Right ventricle myocardium inferior (tissue), 1 donor: ENCODE data around the gene PRRX2. TPM values are rescaled to one million over a fixed set of nuclear protein-coding genes. Genes with fewer than 3 reads are reported as not detected.

Experiments
- ATAC-seq: fragments of 200-7000 bp; cut with Tn5 transposase; one replicate; pipeline ENCODE4 v1.9.1; 2020; ENCODE audit warnings: mild to moderate bottlenecking, moderate library complexity
- DNase-seq: peaks from one replicate; pipeline ENCODE4 v3.0.0; 2021; ENCODE audit errors: missing footprints
- intact Hi-C: fragments of 100-400 bp; cut with DNase I; formaldehyde crosslinking; loops from one replicate; pipeline ENCODE4 v1.11.0; 2022
- long read RNA-seq: library from polyadenylated mRNA; unstranded; transcript quantifications from one replicate; pipeline ENCODE4 v2.0.0, GENCODE V29; 2021
- total RNA-seq: library from RNA; stranded (reverse); fragmentation: NEBNext Ultra II Directional; extraction: Animal tissue kit (Norgen Biotek cat#: 25700); gene quantifications from one replicate; pipeline ENCODE4 v1.2.1, GENCODE V29; 2021
- donor health status: DM: no; HTN: yes; CAD: no; lungs with severe emphysema.

Gene PRRX2
- total RNA-seq: 0.54 TPM
- long read RNA-seq: 0 reads

DNA sequence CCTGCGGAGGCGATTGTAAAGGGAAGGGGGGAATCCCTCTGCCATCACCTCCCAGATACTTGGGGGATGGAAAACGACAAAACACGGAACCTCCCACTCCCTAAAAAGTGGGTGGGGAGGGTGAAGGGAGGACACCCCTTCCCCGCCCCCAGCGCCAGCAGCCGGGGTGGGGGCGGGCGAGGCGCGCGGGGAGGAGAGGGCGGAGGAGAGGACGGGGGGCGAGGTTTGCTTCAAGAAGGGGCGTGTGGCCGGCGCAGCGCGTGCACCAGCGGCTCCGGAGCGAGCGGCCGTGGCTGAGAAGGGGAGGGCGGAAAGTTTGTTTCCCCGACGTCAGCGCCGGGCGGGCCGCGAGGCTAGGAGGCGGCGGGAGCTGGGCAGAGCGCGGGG, at the start of gene PRRX2:
Gene PRRX2 (plus strand): TSS at position 259 of the 387 bp plus-strand sequence. CDS start 221 bp downstream, outside the sequence.
- DNase-seq (peak; percentile 68), ATAC-seq (peak; percentile 27)
- intact Hi-C loops: no loop called here

DNA sequence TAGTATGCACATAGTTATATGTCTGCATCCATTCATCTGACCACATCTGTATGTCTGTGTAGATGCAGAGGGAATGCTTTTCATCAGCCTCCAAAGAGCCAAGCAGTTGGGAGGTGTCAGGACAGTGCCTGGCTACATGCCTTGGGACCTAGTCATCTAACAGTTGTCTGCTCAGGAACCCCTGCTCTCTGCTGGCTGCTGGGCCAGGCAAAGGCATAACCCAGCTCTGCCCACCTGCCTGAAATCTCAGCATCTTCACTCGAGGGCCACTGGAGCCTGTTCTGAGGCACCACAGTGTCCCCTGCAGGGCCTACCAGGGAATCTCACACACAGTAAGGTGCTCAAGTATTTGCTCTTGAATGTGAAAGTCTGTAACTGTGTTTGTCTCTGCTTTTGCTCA, 48.3 kb upstream of the PRRX2 start:
- intact Hi-C loops: no loop called here
- ATAC-seq (no peak), DNase-seq (no peak)

DNA sequence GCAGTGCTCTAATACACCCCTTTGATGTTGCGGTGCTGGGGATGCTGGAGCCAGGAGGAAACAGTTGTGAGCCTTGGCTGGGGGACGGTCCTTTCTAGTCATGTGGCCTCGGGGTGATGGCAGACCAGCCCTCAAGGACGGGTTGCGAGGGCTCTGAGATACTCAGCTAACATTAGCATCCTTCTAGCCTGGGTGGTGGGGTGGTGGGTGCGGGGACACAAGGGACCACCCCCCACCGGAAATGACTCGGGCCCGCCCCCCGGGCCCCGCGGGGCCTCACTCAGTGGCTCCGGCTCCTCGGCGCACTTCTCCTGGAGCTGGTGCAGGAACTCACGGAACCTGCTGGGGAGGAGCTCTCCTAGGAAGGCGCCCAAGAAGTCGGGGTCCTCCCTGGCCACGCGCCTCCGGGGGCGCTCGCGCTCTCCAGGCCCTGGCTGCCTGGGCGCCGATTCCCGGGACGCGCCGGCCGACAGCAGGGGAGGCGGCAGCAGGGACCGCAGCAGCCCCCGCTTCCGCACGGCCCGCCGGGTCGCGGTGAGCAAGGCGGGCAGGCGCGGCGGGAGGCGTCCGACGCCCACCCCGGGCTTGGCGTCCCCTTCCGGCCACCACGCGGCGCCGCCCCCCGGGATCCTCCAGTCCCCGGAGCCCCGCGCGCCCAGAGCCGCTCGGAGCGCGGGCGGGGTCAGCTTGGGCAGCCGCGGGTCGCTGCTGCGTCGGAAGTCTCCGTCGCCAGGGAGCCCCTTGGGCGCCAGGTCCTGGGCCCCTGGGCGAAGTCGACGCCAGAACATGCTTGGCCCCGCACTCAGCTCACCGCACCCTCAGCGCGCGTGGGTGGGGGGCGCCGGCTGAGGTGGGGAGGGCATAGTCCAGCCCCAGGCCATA, 45.4 kb upstream of the PRRX2 start:
- DNase-seq: no peak
- intact Hi-C loops: no loop called here
- peak; percentile 13 for ATAC-seq

DNA sequence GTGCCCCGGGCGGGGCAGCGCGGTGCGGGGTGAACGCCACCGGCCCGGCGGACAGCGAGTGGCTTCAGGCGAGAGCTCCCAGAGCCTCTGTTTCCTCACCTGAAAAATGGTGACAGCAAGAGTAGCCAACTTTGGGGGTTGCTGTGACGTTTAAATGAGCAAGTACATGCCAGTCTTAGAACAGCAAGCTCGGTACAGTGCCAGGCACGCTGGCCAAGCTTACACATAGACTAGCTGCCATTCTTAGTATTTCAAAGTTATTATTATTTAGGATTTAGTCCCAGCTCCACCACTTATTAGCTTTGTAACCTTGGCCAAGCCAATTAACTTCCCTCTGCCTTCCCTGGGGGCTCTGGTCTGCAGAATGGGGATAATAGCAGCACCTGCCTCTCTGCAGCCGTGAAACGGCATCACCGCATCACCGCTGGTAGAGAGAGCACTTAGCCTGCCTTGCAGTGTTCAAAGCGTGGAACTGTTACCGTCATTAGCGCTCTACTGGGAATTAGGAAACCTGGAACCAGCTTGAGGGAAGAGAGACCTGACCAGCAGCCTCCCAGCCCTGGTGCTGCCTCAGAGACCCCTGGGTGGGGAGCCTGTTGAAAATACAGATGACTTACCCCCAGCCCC, 44.7 kb upstream of the PRRX2 start, which contains the start of gene C9orf50:
Gene C9orf50 (minus strand): TSS at position 433 of the 627 bp plus-strand sequence. CDS start 527 bp downstream, outside the sequence.
- intact Hi-C loops: no loop called here
- no peak for ATAC-seq

DNA sequence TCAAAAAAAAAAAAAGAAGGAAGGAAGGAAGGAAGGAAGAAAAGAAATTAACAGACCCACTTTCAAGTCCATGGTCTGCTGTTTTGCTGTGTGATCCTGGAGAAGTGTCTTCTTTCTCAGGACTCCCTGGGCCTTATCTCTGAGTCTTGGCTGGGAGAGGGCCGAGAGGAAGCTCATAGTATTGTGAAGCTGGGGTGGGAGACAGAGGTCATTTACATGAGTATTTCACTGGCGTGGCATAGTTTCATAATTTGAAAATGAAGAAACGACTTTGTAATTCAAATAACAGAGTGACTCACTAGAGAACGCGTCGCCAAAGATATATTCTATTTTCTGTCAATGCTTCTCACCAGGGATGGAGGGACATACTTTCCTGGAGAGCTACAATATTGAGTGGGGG, 42.1 kb upstream of the PRRX2 start:
- ATAC-seq (no peak), DNase-seq (no peak)
- intact Hi-C loops: no loop called here

More for the DNA sequence above, 44.7 kb upstream of the PRRX2 start, which contains the start of gene C9orf50:
- no peak for DNase-seq

DNA sequence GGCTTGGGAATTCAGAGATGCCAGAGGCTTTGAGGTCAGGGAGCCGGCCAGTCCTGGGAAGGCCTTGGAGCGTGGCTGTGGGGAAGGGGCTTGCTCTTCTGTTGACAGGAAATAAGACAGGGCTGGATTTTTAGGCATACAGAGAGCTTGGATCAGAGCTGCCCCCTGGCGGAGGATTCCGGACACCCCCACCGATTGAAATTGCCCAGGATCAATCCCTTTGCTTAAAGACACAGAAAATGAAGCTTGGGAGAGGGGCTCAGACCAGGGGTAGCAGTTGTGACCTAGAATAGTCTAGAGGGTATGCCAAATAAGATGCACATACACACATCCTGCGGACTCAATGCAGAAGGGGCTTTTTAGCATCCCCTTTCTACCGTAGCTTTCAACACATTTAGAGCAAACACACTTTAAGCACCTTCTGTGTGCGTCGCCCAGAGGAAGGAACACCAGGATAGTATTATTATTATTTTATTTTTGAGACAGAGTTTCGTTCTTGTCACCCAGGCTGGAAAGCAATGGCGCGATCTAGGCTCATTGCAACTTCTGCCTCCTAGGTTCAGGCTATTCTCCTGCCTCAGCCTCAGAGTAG, 41.2 kb upstream of the PRRX2 start:
- ATAC-seq: no peak
- no peak for DNase-seq
- intact Hi-C loops: no loop called here

DNA sequence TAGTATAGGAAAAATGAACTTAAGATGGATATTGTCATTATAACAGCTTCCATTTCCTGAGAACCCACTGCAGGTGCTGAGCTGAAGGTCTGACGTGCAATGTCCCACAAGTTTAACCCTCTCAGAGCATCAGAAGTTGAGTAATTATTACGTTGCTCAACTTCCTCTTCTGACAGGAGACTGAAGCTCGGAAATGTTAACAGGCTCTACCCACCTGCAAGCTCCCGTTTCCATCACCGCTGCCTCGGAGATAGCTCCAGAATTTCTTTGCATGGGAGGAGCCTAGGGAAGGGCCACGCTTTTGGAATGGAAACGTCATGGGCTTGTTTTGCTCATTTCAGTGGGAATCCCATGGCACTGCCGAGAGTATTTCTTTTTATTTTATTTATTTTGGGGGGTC, 40.5 kb upstream of the PRRX2 start:
- ATAC-seq: no peak
- intact Hi-C loops: loop anchor here (5.0 kb wide), 1 partner anchor 488 kb away; no protein-coding TSS in a partner anchor
- no peak for DNase-seq

DNA sequence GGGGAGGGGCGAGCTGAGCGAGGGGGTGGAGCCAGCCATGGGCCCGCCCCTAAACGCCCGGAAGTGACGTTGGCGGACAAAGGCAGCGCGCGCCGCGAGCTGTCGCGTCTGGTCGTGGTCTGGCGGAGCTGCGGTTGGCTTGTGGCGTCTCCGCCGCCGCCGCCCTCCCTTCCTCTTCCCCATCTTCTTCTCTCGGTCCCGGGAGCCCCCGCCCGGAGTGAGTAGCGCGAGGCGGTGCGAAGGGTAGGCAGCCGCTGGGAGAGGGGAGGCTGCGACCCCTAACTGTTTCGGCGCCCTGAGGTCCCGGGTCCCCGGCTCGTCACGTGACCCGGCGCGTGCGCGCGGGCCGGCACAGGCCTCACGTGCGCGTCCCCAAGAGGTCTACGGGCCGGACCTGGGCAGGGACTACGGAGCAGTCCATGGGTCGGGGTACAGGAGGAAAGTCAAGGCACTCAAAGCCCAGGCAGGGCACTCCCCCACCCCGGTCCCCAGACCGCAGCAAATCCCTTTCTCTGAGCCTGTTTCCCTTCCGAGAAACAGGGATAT, 39.3 kb upstream of the PRRX2 start, which contains the start of gene NTMT1:
Gene NTMT1 (plus strand): TSS at position 85 of the 546 bp plus-strand sequence. CDS start 6,541 bp downstream, outside the sequence.
- peak; percentile 93 for ATAC-seq
- peak; percentile 96 for DNase-seq
- intact Hi-C loops: loop anchor here (5.0 kb wide), 1 partner anchor 489 kb away; no protein-coding TSS in a partner anchor

DNA sequence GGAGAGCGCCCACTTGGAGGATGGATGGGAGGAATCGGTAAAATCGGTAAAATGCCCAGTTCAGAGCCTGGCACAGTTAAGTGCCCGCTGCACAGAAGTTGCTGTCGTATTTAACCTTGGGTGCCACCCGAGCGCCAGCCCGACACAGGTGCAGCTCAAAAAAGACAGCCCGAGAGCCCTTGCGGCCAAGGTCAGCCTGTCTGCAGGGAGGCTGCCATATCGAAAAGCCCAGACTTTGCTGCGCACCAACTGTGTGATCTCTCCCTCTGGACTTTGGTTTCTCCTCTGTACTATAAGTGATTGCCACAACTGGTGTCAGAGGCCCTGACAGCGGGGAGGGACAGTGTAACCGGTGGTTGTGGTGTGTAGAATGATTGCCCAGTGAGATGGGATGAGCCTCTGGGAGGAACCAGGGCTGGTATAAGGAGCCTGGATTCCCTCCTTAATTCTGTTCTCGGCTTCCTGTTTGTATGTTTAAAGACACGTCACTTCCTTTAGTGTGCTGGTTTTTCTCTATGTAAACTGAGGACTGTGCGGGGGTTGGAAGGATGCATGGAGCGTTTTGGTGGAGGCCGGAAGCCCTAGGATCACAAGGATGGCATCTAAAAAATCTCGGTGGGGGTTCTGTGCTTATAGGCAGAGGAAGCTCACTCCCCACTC, 38.7 kb upstream of the PRRX2 start:
- DNase-seq (peak; percentile 44), ATAC-seq (peak; percentile 7)
- intact Hi-C loops: loop anchor here (5.0 kb wide), 1 partner anchor 489 kb away; no protein-coding TSS in a partner anchor

DNA sequence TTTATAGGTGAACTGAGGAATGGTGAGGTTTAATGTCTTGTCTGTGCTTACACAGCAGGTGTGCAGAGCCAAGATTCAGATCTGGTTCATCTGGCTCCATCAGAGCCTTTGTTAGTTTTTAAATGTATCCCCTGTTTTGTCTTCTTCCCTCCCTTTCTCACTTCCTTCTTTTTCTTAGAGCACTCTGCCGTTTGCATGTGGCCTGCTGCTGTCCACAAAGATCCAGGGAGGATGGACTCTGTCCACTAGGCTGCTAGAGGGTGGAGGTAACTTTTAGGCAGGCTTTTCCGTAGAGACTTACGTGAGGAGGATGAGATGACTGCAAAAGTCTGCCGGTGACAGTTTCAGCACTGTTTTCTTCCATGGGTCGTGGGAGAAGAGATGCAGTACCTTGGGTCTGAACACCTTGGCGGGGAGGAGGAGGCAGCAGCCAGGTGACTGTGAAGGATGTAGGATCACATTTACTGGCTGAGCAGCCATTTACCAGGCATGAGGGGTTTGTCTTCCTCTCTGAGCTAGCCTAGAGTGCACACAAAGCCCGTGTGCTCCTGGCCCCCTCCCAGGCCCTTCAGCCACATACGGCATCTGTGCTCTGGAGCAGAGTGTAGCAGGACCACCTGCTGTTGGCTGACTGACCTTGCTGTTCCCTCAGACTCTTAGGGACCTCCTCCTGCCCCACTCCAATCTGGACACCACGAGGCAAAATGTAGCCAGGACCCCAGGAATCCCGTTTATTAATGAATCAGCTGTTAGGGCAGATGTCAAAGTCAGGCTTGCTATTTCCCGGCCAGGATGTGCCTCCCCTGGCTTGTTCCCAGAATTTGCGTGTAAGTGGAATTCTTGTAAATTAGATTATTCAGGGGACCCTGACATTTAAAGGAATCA, 37.6 kb upstream of the PRRX2 start:
- ATAC-seq: no peak
- intact Hi-C loops: loop anchor here (5.0 kb wide), 1 partner anchor 490 kb away; no protein-coding TSS in a partner anchor
- DNase-seq: peak; percentile 34

DNA sequence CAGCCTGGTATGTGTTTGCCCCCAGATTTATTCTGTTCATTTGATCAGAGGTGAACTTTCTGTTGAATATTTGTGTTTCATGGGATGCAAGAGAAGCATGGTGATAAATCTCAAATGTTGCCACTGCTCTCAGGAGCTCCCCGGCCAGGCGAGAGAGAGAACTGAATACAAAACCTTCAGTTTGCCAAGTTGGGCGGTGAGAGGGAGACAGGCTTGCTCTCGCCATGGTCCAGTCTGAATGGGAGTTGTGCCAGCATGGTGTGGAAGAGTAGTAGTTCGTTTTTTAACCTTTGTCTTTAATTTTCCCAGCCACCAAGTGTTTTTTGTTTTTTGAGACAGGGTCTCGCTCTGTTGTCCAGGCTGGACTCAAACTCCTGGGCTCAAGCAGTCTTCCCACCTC, 36.7 kb upstream of the PRRX2 start:
- intact Hi-C loops: loop anchor here (5.0 kb wide), 1 partner anchor 491 kb away; no protein-coding TSS in a partner anchor
- DNase-seq: peak; percentile 27
- ATAC-seq: no peak

DNA sequence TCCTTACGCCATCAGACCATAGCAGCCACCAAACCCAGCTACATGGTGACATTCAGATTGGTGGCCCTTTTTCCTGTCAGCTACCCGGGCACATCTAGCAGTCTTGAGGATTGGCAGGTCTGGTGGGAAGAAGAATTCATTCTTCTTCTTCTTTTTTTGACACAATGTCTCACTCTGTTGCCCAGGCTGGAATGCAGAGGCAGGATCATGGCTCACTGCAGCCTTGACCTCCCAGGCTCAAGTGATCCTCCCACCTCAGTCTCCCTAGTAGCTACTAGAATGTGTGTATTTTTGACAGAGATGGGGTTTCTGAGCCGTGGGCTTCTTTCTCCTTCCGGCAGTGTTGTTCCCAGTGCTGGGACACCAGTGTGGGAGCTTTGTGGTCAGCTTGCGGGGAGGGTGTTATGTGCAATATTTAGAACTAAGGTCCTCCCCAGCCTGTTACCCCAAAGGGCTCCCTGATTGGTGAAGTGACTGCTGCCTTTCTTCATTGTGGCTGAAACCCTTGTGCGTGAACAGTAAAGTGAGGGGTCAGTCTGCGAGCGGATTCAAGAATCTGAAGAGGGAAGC, 36.1 kb upstream of the PRRX2 start:
- no peak for DNase-seq
- intact Hi-C loops: loop anchor here (5.0 kb wide), 1 partner anchor 492 kb away; no protein-coding TSS in a partner anchor
- no peak for ATAC-seq

DNA sequence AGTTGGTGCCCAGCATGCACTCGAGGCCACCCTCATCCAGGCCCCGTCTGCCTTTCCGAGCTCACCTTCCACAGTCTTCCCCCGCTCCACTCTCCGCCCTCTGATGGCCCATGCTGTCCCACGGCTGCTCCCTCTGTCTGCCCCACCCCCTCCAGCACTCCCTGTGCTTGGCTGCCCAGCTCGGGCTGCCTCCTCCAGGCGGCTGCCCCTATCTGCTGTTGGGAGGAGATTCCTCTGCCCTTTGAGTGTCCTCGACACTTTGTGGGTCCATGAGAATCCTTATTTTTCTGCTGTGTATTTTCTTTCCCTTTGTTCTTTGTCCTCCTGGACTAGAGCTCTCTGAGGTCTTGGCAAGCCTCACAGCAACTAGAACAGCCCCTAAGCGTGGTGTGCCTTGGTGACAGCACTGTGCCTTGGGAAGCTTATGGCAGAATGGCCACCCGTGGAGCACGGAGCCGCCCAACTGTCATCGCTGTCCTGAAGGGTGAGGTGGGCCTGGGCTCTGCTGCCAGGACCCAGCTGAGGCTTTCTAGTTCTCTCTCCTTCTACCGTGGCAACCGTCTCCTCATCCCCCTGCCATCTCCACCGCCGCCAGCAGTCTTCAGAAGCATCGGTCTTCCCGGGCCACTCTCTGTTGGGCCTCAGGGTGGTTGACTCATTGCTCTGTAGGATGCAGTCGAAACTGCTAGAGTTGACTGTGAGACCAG, 34.3 kb upstream of the PRRX2 start:
- ATAC-seq (peak; percentile 53), DNase-seq (peak; percentile 69)
- intact Hi-C loops: no loop called here

DNA sequence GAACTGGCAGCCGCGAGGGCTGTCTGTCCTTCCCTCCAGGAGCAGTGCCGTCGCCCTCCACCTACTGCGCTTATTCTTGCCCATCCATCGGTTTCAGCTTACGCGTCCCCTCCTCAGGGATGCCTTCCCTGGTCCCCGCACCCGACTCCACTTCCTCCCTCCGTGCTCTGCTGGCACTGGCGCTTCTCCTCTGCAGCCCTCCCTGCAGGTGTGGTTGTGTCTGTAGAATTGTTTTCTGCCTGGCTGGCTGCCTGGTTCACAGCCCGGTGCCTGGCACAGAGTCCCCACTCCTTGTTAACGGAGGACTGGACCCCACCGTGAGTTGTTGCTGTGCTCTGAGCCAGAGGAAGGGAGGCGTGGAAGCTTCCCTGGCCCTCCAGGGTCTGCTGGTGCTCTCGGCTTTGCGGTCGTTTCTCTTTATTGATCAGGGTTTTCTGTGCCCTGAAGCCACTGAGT, 33.7 kb upstream of the PRRX2 start:
- ATAC-seq (no peak), DNase-seq (no peak)
- intact Hi-C loops: no loop called here

DNA sequence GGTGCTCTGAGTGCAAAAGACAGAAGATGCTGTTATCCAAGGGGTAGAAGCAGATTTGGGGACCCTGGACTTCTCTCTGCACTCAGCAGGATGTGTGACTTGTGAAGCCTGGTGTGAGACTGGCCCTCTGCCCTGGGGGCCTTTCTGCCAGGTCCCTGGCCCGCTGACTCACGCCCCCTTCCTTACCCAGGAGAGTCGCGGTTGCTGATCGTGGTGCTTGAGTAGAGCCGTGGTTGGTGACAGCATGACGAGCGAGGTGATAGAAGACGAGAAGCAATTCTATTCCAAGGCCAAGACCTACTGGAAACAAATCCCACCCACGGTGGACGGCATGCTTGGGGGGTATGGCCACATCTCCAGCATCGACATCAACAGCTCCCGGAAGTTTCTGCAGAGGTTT, 33.0 kb upstream of the PRRX2 start:
- DNase-seq (peak; percentile 63), ATAC-seq (no peak)
- intact Hi-C loops: no loop called here

DNA sequence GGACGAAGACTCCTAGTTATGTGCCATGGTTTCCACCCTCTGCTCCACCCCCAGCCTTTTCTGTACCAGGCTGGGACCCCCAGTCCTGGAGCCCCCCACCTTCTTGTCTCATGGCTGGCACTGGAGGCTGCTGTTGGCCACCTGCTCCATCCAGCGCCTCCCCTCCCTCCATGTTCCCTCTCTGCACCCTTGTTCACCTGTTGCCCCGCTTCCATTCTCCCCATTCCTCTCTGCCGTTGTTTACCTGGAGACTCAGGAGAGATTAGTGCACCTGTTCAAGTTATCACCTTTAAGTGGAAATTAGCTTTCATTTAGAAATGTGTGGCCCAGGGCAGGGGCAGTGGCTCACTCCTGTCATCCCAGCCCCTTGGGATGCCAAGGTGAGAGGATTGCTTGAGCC, 32.2 kb upstream of the PRRX2 start:
- ATAC-seq (no peak), DNase-seq (no peak)

More for the DNA sequence above, 32.2 kb upstream of the PRRX2 start:
- intact Hi-C loops: no loop called here
